A549 treated with RU486 at 1 μM for 4 hours (cell line): ENCODE measurements around the gene SPARCL1. TPM values are rescaled to one million over a fixed set of nuclear protein-coding genes. Genes with fewer than 3 reads are reported as not detected.

ENCODE experiments used
- total RNA-seq: library from RNA; stranded (reverse); fragments of 200-300 nt; extraction: Qiagen RNA extraction; gene quantifications from 5 replicates; pipeline ENCODE4 v1.2.3, GENCODE V29; 2022; ENCODE audit warnings: low read depth

The SPARCL1 gene
- total RNA-seq: not detected in 5 replicates

GRCh38 chr4:87529187-87529586 lies at the start of gene SPARCL1:
Gene SPARCL1, minus strand, starts transcription at chr4:87529376. Its CDS starts 29,802 bp downstream, at chr4:87499574.

Other genes starting within 250 kb of the SPARCL1 start
- gene HSD17B13, start 206.5 kb downstream of the SPARCL1 start, total RNA-seq: 0.06 to 0.07 TPM in 2 of 5 replicates, not detected in the others
- gene HSD17B11, start 138.2 kb downstream of the SPARCL1 start, total RNA-seq: 31.5 to 56.3 TPM (median 53.1 TPM) in 5 replicates
- gene NUDT9, start 106.8 kb downstream of the SPARCL1 start, total RNA-seq: 22.8 to 28.3 TPM (median 25.3 TPM) in 5 replicates
- gene DSPP, start 79.2 kb upstream of the SPARCL1 start, total RNA-seq: not detected in 5 replicates
- gene DMP1, start 120.9 kb upstream of the SPARCL1 start, total RNA-seq: not detected in 5 replicates